ENCODE data around the gene AGPAT1. TPM values are rescaled to one million over a fixed set of nuclear protein-coding genes. Genes with fewer than 3 reads are reported as not detected.

The AGPAT1 gene
- total and polyA plus RNA-seq, 10 of the 15 experiments (the other 5 are each of a cell fraction or from before 2014, with no cell fraction given) = 13.9 to 39.5 (median 24.7) TPM

- TF ChIP-seq ELK1 (IDR thresholded peaks at IDR 0.05; ENCODE audit: low read depth, low read length) (peak; percentile 49; the same call in 1 of the 2 replicates), MTA3 (IDR thresholded peaks at IDR 0.05; ENCODE audit: borderline replicate concordance, low read length) (no peak), ZSCAN29 (IDR thresholded peaks at IDR 0.05) (no peak), STAT3 (IDR thresholded peaks at IDR 0.05; ENCODE audit: low read depth, low read length) (no peak), HDAC6 (IDR thresholded peaks at IDR 0.05; ENCODE audit: unreplicated experiment) (no peak), ZBED1 (IDR thresholded peaks at IDR 0.05; ENCODE audit: borderline replicate concordance) (no peak), KLF5 (IDR thresholded peaks at IDR 0.05; ENCODE audit: partially characterized antibody) (peak; percentile 16), POLR2AphosphoS5 (IDR thresholded peaks at IDR 0.05; ENCODE audit: low read length) (peak; percentile 70; the same call in 1 of the 2 replicates), BCLAF1 (IDR thresholded peaks at IDR 0.05) (no peak), E2F4 (IDR thresholded peaks at IDR 0.05; ENCODE audit: low read depth, low read length) (no peak), SMAD5 (IDR thresholded peaks at IDR 0.05; ENCODE audit: low read depth) (no peak), STAT1 (conservative IDR thresholded peaks at IDR 0.05) (no peak), SMARCA5 (IDR thresholded peaks at IDR 0.05) (0 out of 2 replicates have a peak, but pooled peaks have one; percentile 10), NR2F1 (conservative IDR thresholded peaks at IDR 0.05) (no peak), SIN3A (IDR thresholded peaks at IDR 0.05; ENCODE audit: low read depth, low read length) (peak; percentile 83), IRF4 (IDR thresholded peaks at IDR 0.05; ENCODE audit: low read depth, low read length) (no peak), CBFB (IDR thresholded peaks at IDR 0.05; ENCODE audit: low read depth) (no peak; the same call in 1 of the 2 replicates), SPI1 (IDR thresholded peaks at IDR 0.05; ENCODE audit: borderline replicate concordance, insufficient read depth, low read depth, low read length) (peak; percentile 34; the same call in 1 of the 2 replicates), RUNX3 (IDR thresholded peaks at IDR 0.05; ENCODE audit: low read length) (no peak), BCL11A (IDR thresholded peaks at IDR 0.05; ENCODE audit: low read depth, low read length) (no peak), IKZF2 (IDR thresholded peaks at IDR 0.05) (no peak), MLLT1 (IDR thresholded peaks at IDR 0.05) (peak; percentile 59; the same call in 1 of the 2 replicates), SUZ12 (IDR thresholded peaks at IDR 0.05; ENCODE audit: unreplicated experiment) (no peak), TCF3 (IDR thresholded peaks at IDR 0.05; ENCODE audit: borderline replicate concordance, insufficient read depth, low read depth, low read length) (no peak), BRCA1 (IDR thresholded peaks at IDR 0.05; ENCODE audit: low read depth, low read length) (no peak), TAF1 (IDR thresholded peaks at IDR 0.05; ENCODE audit: borderline replicate concordance, low read depth, low read length) (peak; percentile 84)
Measured at GRCh38 chr6:32127717-32128592, 47.9 kb downstream of the AGPAT1 start, which contains the start of gene ATF6B (continued).

All from GM12878 (cell line).